Neural cell (in vitro differentiated cells): ENCODE measurements around the gene BMERB1. TPM values are rescaled to one million over a fixed set of nuclear protein-coding genes. Genes with fewer than 3 reads are reported as not detected.

Source experiments
- H2AFZ ChIP-seq: fragments of 200-600, 300-800 bp; sonication (generic), shearing (Covaris generic); 2 replicates; pipeline ENCODE4 v1.6.0; 2014; ENCODE audit warnings: low read depth, mild to moderate bottlenecking, antibody characterized with exemption, low read length, moderate library complexity
- H3F3A ChIP-seq: fragments of 200-600 bp; shearing (Covaris generic); 2 replicates; pipeline ENCODE4 v1.6.1; 2016; ENCODE audit warnings: mild to moderate bottlenecking, moderate library complexity, mixed read lengths, antibody characterized with exemption, low read length; ENCODE audit not compliant: insufficient read depth, poor library complexity, severe bottlenecking
- H3K27ac ChIP-seq: fragments of 200-600, 300-800 bp; sonication (generic), shearing (Covaris generic); 2 replicates; pipeline ENCODE4 v1.5.1; 2014; ENCODE audit warnings: mild to moderate bottlenecking, low read length, moderate library complexity
- H3K27me3 ChIP-seq: fragments of 300-800, 200-600 bp; sonication (generic), shearing (Covaris generic); 2 replicates; pipeline ENCODE4 v1.6.0; 2014; ENCODE audit warnings: mild to moderate bottlenecking, low read depth, low read length, moderate library complexity; ENCODE audit not compliant: insufficient read depth
- H3K36me3 ChIP-seq: fragments of 300-800, 200-600 bp; sonication (generic), shearing (Covaris generic); 2 replicates; pipeline ENCODE4 v1.5.1; 2014; ENCODE audit warnings: mild to moderate bottlenecking, antibody characterized with exemption, low read length, moderate library complexity; ENCODE audit not compliant: insufficient read depth
- H3K4me2 ChIP-seq: fragments of 300-800, 200-600 bp; sonication (generic), shearing (Covaris generic); 2 replicates; pipeline ENCODE4 v1.6.0; 2014; ENCODE audit warnings: mild to moderate bottlenecking, low read length
- H3K4me3 ChIP-seq: fragments of 300-800, 200-600 bp; sonication (generic), shearing (Covaris generic); 2 replicates; pipeline ENCODE4 v1.5.1; 2014; ENCODE audit warnings: mild to moderate bottlenecking, low read length, moderate library complexity
- H3K79me2 ChIP-seq: fragments of 200-600 bp; shearing (Covaris generic); replicated peaks from 2 replicates; pipeline ENCODE4 v1.6.0; 2014; ENCODE audit warnings: mild to moderate bottlenecking, low read length, moderate library complexity; ENCODE audit not compliant: insufficient read depth
- H3K9ac ChIP-seq: fragments of 300-800, 200-600 bp; sonication (generic), shearing (Covaris generic); 2 replicates; pipeline ENCODE4 v1.6.1; 2016; ENCODE audit warnings: mild to moderate bottlenecking, low read length, mixed read lengths
- H3K9me2 ChIP-seq: fragments of 200-600 bp; shearing (Covaris generic); 2 replicates; pipeline ENCODE4 v1.6.1; 2016; ENCODE audit warnings: mild to moderate bottlenecking, low read length, mixed read lengths; ENCODE audit not compliant: insufficient read depth
- H3K9me3 ChIP-seq: fragments of 200-600, 300-800 bp; sonication (generic), shearing (Covaris generic); 2 replicates; pipeline ENCODE4 v1.6.1; 2016; ENCODE audit warnings: mild to moderate bottlenecking, mixed run types, low read length, moderate library complexity, mixed read lengths
- H4K20me1 ChIP-seq: fragments of 200-600 bp; shearing (Covaris generic); 2 replicates; pipeline ENCODE4 v1.6.1; 2016; ENCODE audit warnings: mild to moderate bottlenecking, mixed run types; ENCODE audit not compliant: insufficient read depth
- CTCF ChIP-seq: fragments of 450-650 bp; IDR thresholded peaks from 2 replicates; pipeline ENCODE4 v1.5.1; 2014; ENCODE audit warnings: antibody characterized with exemption, mild to moderate bottlenecking, moderate library complexity; ENCODE audit not compliant: poor library complexity, severe bottlenecking
- EP300 ChIP-seq: fragments of 450-650 bp; conservative IDR thresholded peaks from 2 replicates; pipeline ENCODE4 v1.6.1; 2014; ENCODE audit warnings: antibody characterized with exemption, mild to moderate bottlenecking, moderate library complexity; ENCODE audit not compliant: poor library complexity, severe bottlenecking
- EZH2 ChIP-seq: fragments of 200-600, 300-800 bp; shearing (Covaris generic), sonication (generic); IDR thresholded peaks from 2 replicates; pipeline ENCODE4 v1.6.1; 2014; ENCODE audit warnings: antibody characterized with exemption, low read length, borderline replicate concordance, mild to moderate bottlenecking; ENCODE audit not compliant: insufficient read depth, poor library complexity, severe bottlenecking
- MXI1 ChIP-seq: fragments of 450-650 bp; conservative IDR thresholded peaks from 2 replicates; pipeline ENCODE4 v1.6.1; 2014; ENCODE audit warnings: antibody characterized with exemption, mild to moderate bottlenecking; ENCODE audit not compliant: poor library complexity, severe bottlenecking
- POLR2AphosphoS5 ChIP-seq: IDR thresholded peaks from 2 replicates; pipeline ENCODE4 v1.6.1; 2012
- RAD21 ChIP-seq: fragments of 450-650 bp; conservative IDR thresholded peaks from 2 replicates; pipeline ENCODE4 v1.6.1; 2014; ENCODE audit warnings: antibody characterized with exemption, mild to moderate bottlenecking, moderate library complexity
- REST ChIP-seq: IDR thresholded peaks from 2 replicates; pipeline ENCODE4 v1.6.1; 2012; ENCODE audit warnings: borderline replicate concordance
- SMC3 ChIP-seq: fragments of 450-650 bp; conservative IDR thresholded peaks from 2 replicates; pipeline ENCODE4 v1.6.1; 2014; ENCODE audit warnings: antibody characterized with exemption, mild to moderate bottlenecking, moderate library complexity; ENCODE audit not compliant: poor library complexity
- TAF1 ChIP-seq: IDR thresholded peaks from 2 replicates; pipeline ENCODE4 v1.6.1; 2012; ENCODE audit warnings: low read depth
- polyA plus RNA-seq: library from polyadenylated mRNA; depleted of rRNA; stranded (reverse); fragments of >200 nt; gene quantifications from 2 replicates; pipeline ENCODE4 v1.2.3, GENCODE V29; 2014

The BMERB1 gene
- polyA plus RNA-seq, 1 donor from 2014 or later: 149 TPM

GRCh38 chr16:15493466-15494180 is 59.2 kb downstream of the BMERB1 start:
- TF ChIP-seq RAD21 (no peak), SMC3 (no peak), MXI1 (no peak), EP300 (no peak), POLR2AphosphoS5 (no peak), EZH2 (no peak), CTCF (no peak), TAF1 (no peak), REST (no peak)
- Histone ChIP-seq H3K9ac (peak overlapping the region; percentile 23), H3K27me3 (no peaks in the 10 kb centered on the region), H4K20me1 (no peaks in the 10 kb centered on the region), H3K79me2 (peaks cover 6% of the 10 kb centered on the region), H3K9me2 (no peaks in the 10 kb centered on the region), H3K4me2 (peak overlapping the region; percentile 3), H3K27ac (peak overlapping the region; percentile 46), H3F3A (no peaks in the 10 kb centered on the region), H2AFZ (no peak overlapping the region), H3K36me3 (no peaks in the 10 kb centered on the region), H3K9me3 (no peaks in the 10 kb centered on the region), H3K4me3 (peak overlapping the region; percentile 28)

GRCh38 chr16:15494236-15494635 is 59.8 kb downstream of the BMERB1 start:
- no peaks in the 10 kb centered on the region for H3K9me3 ChIP-seq
- H3K79me2 ChIP-seq: peaks cover 6% of the 10 kb centered on the region
- H3K27me3 ChIP-seq: no peaks in the 10 kb centered on the region
- H3K9ac ChIP-seq: no peak overlapping the region
- no peaks in the 10 kb centered on the region for H4K20me1 ChIP-seq
- peak overlapping the region; percentile 46 for H3K27ac ChIP-seq
- no peaks in the 10 kb centered on the region for H3F3A ChIP-seq
- H3K4me3 ChIP-seq: no peak overlapping the region
- H3K4me2 ChIP-seq: peak overlapping the region; percentile 3
- H2AFZ ChIP-seq: no peak overlapping the region
- no peaks in the 10 kb centered on the region for H3K9me2 ChIP-seq
- no peaks in the 10 kb centered on the region for H3K36me3 ChIP-seq
- TF ChIP-seq CTCF (no peak), SMC3 (no peak), POLR2AphosphoS5 (no peak), TAF1 (no peak), EP300 (no peak), REST (no peak), RAD21 (no peak), MXI1 (no peak), EZH2 (no peak)
